ENCODE results near the gene SLC25A22. TPM values are rescaled to one million over a fixed set of nuclear protein-coding genes. Genes with fewer than 3 reads are reported as not detected.

SLC25A22 gene
- total and polyA plus RNA-seq, 10 of the 15 experiments (the other 5 are each of a cell fraction or from before 2014, with no cell fraction given): 0.27 to 27.0 (median 8.2) TPM

GRCh38 chr11:839875-840617 lies 42.0 kb upstream of the SLC25A22 start:
- DNase-seq (ENCODE audit: low read depth, low spot score) (no peak), FAIRE-seq (no peak), ATAC-seq (no peak)
- ChIA-PET POLR2A (interaction anchor here (1.2 to 4.0 kb wide), 4 partner anchors 10 to 34 kb away, joined by 3 to 21 read pairs (median 4); partner anchors contain the start of genes CRACR2B and PNPLA2), SMC1A (ENCODE audit: uncharacterized antibody, unreplicated experiment) (no interaction called here), CTCF (no interaction called here), RAD21 (ENCODE audit: unreplicated experiment) (interaction anchor here (0.8 to 0.9 kb wide), 2 partner anchors 17 to 21 kb away, joined by 3 read pairs; no protein-coding TSS in a partner anchor)
- Histone ChIP-seq H3K27ac (ENCODE audit: control insufficient read depth, insufficient read depth) (no peak overlapping the region), H3K9ac (ENCODE audit: control insufficient read depth, insufficient read depth, low read length) (no peak overlapping the region; the same call in 1 of the 2 replicates), H3K4me1 (ENCODE audit: control insufficient read depth, insufficient read depth, low read length) (peaks cover 15% of the 10 kb centered on the region), H4K20me1 (ENCODE audit: control insufficient read depth, insufficient read depth) (no peaks in the 10 kb centered on the region; the same call in 1 of the 2 replicates), H2AFZ (ENCODE audit: control insufficient read depth, low read depth, low read length) (no peak overlapping the region), H3K79me2 (ENCODE audit: control insufficient read depth, insufficient read depth, low read length) (peaks cover 20% of the 10 kb centered on the region), H3K36me3 (ENCODE audit: control insufficient read depth in 2 of 2, insufficient read depth in 2 of 2, low read length in 1 of 2) (peaks cover 0 to 25% of the 10 kb centered on the region in 2 experiments; a peak in 2 of 4 replicates), H3K4me3 (no peak overlapping the region), H3K4me2 (ENCODE audit: control insufficient read depth, insufficient read depth) (peak overlapping the region; percentile 95; the same call in 1 of the 2 replicates), H3K27me3 (replicated peaks in 1 of 2; ENCODE audit: control insufficient read depth in 2 of 2, insufficient read depth in 2 of 2, low read length in 1 of 2) (no peaks in the 10 kb centered on the region), H3K9me3 (replicated peaks; ENCODE audit: control insufficient read depth, insufficient read depth, low read length) (no peaks in the 10 kb centered on the region)
- no TSS peak for BruUV-seq (replicated peaks)
- TF ChIP-seq CTCF (IDR thresholded peaks at IDR 0.05 in 2 of 3, conservative IDR thresholded peaks at IDR 0.05 in 1 of 3; ENCODE audit: control insufficient read depth in 2 of 3, extremely low read depth in 1 of 3, insufficient read depth in 1 of 3, low read depth in 3 of 3, low read length in 3 of 3) (peak in 2 of 3 experiments; percentile 28 to 33; a peak in 1 of 6 replicates), YBX1 (IDR thresholded peaks at IDR 0.05) (no peak), BCLAF1 (IDR thresholded peaks at IDR 0.05) (no peak), RB1 (IDR thresholded peaks at IDR 0.05; ENCODE audit: borderline replicate concordance) (no peak), POLR2A (IDR thresholded peaks at IDR 0.05; ENCODE audit: low read depth, low read length) (peak; percentile 47; the same call in 1 of the 2 replicates), DPF2 (IDR thresholded peaks at IDR 0.05) (no peak), PAX5 (IDR thresholded peaks at IDR 0.05; ENCODE audit: borderline replicate concordance, low read depth, low read length) (no peak), NRF1 (conservative IDR thresholded peaks at IDR 0.05; ENCODE audit: low read depth, low read length) (no peak), MYC (IDR thresholded peaks at IDR 0.05; ENCODE audit: insufficient read depth, insufficient read length, insufficient replicate concordance, low read length, severe bottlenecking) (no peak), ELK1 (IDR thresholded peaks at IDR 0.05; ENCODE audit: low read depth, low read length) (no peak), BMI1 (IDR thresholded peaks at IDR 0.05; ENCODE audit: borderline replicate concordance) (no peak), ZBTB33 (IDR thresholded peaks at IDR 0.05) (no peak), BHLHE40 (IDR thresholded peaks at IDR 0.05; ENCODE audit: borderline replicate concordance in 1 of 2, low read depth in 2 of 2, low read length in 1 of 2) (no peak)
- intact Hi-C loops (cut with micrococcal nuclease; ENCODE audit: unreplicated experiment): loop anchor here (5.0 kb wide), 1 partner anchor 72 kb away; the partner anchor contains the start of gene CHID1
- 91% methylated on average over 25 of the region's 25 CpGs for WGBS (ENCODE audit: insufficient coverage, insufficient replicate concordance, low lambda C conversion rate, missing lambda C conversion rate)
- in situ Hi-C loops (cut with MboI): loop anchor here (10.0 kb wide), 2 partner anchors 215 to 1015 kb away; partner anchors contain the start of gene LSP1
